Loucy (cell line): ENCODE measurements around the gene PLAC1.

Source experiments
- H2AFZ ChIP-seq: fragments of 200-600 bp; sonication (generic); 2 replicates; pipeline ENCODE4 v1.6.0; 2016; ENCODE audit warnings: antibody characterized with exemption, mild to moderate bottlenecking, low read length, moderate library complexity
- H3F3A ChIP-seq: fragments of 200-600 bp; 2 replicates; pipeline ENCODE4 v1.6.0; 2016; ENCODE audit warnings: antibody characterized with exemption, low read depth, mild to moderate bottlenecking
- H3K27me3 ChIP-seq: fragments of 200-600 bp; sonication (generic); 2 replicates; pipeline ENCODE4 v1.6.1; 2014; ENCODE audit warnings: low read length, mild to moderate bottlenecking; ENCODE audit not compliant: insufficient read depth, poor library complexity, severe bottlenecking
- H3K36me3 ChIP-seq: fragments of 200-600 bp; sonication (generic); 2 replicates; pipeline ENCODE4 v1.6.1; 2016; ENCODE audit warnings: low read length; ENCODE audit not compliant: insufficient read depth
- H3K4me1 ChIP-seq: fragments of 200-600 bp; sonication (generic); 2 replicates; pipeline ENCODE4 v1.5.1; 2014; ENCODE audit warnings: low read length, mild to moderate bottlenecking; ENCODE audit not compliant: insufficient read depth, poor library complexity, severe bottlenecking
- H3K4me2 ChIP-seq: fragments of 200-600 bp; sonication (generic); 2 replicates; pipeline ENCODE4 v1.6.0; 2014; ENCODE audit warnings: antibody characterized with exemption, low read length, low read depth, mild to moderate bottlenecking; ENCODE audit not compliant: poor library complexity, severe bottlenecking
- H3K4me3 ChIP-seq: fragments of 200-600 bp; sonication (generic); 2 replicates; pipeline ENCODE4 v1.5.1; 2014; ENCODE audit warnings: low read length, mild to moderate bottlenecking, mixed read lengths; ENCODE audit not compliant: poor library complexity, severe bottlenecking
- H3K79me2 ChIP-seq: fragments of 200-600 bp; sonication (generic); 2 replicates; pipeline ENCODE4 v1.6.1; 2014; ENCODE audit warnings: low read length; ENCODE audit not compliant: insufficient read depth
- H3K9ac ChIP-seq: fragments of 200-600 bp; sonication (generic); 2 replicates; pipeline ENCODE4 v1.6.0; 2014; ENCODE audit warnings: mild to moderate bottlenecking, low read depth, low read length, moderate library complexity; ENCODE audit not compliant: poor library complexity, severe bottlenecking
- H3K9me2 ChIP-seq: fragments of 200-600 bp; sonication (generic); replicated peaks from 2 replicates; pipeline ENCODE4 v1.6.1; 2016; ENCODE audit warnings: low read depth, low read length, mixed read lengths
- H3K9me3 ChIP-seq: fragments of 200-600 bp; sonication (generic); 2 replicates; pipeline ENCODE4 v1.6.1; 2014; ENCODE audit warnings: mild to moderate bottlenecking, antibody characterized with exemption, low read length, low read depth; ENCODE audit not compliant: insufficient read depth
- H4K20me1 ChIP-seq: fragments of 200-600 bp; sonication (generic); 2 replicates; pipeline ENCODE4 v1.6.0; 2014; ENCODE audit warnings: antibody characterized with exemption, low read length, mild to moderate bottlenecking; ENCODE audit not compliant: insufficient read depth, poor library complexity, severe bottlenecking
- CTCF ChIP-seq: fragments of 200-600 bp; sonication (generic); conservative IDR thresholded peaks from 2 replicates; pipeline ENCODE4 v1.5.1; 2014; ENCODE audit warnings: mild to moderate bottlenecking, antibody characterized with exemption, low read length
- EZH2phosphoT487 ChIP-seq: fragments of 200-600 bp; IDR thresholded peaks from 2 replicates; pipeline ENCODE4 v1.6.1; 2018; ENCODE audit warnings: antibody characterized with exemption, mild to moderate bottlenecking, moderate library complexity, borderline replicate concordance

The PLAC1 gene

DNA sequence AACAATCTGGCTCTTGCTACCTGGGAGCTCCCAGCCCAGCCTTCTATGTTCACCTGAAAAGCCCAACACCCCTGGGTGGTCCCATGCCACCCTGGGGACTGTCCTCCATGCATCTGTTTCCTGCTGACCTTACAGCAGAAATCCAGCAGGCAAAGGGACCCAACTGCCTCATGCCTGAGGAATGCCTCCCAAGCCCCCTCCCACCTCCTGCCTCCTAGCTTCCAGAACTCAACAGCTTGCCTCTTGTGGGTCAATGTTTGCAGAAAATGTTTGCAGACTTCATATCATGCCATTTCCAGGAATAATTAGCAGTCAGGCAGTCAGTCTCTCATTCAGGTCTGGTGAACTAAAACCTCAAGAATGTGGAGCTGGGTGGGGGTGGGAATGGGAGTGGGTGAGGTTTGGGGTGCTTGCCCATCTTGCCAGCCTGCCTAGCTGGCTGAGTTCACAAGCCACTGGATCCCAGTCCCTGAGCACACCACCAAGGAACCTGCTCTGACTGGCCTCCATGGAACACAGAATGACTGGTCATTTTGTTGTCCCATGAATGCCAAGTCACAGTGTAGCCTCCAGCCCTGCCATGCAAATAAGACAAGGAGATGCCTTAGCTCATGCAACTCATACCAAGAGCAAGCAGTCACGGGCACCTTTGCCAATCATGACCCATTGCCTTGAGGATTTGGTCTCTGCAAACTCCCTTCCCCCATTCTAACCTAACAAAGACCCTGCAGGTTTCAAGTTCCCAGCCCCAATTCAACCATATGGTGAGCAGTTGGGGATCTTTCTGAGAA, 12.1 kb upstream of the PLAC1 start:
- no peak for TF ChIP-seq CTCF
- TF ChIP-seq EZH2phosphoT487 = no peak
- H3K9me2 ChIP-seq = no peaks in the 10 kb centered on the region
- no peaks in the 10 kb centered on the region for H3F3A ChIP-seq
- no peaks in the 10 kb centered on the region for H3K79me2 ChIP-seq
- H3K9ac ChIP-seq = no peak overlapping the region
- no peak overlapping the region for H3K4me3 ChIP-seq
- H4K20me1 ChIP-seq = no peaks in the 10 kb centered on the region
- no peaks in the 10 kb centered on the region for H3K9me3 ChIP-seq
- H3K36me3 ChIP-seq = no peaks in the 10 kb centered on the region
- H3K4me1 ChIP-seq = peaks cover 4% of the 10 kb centered on the region
- no peak overlapping the region for H2AFZ ChIP-seq
- H3K27me3 ChIP-seq = no peaks in the 10 kb centered on the region
- H3K4me2 ChIP-seq = no peak overlapping the region

GRCh38 chrX:134669378-134670098, 11.3 kb upstream of the PLAC1 start:
- H3K4me2 ChIP-seq = no peak overlapping the region
- no peak for TF ChIP-seq CTCF
- no peak for TF ChIP-seq EZH2phosphoT487
- H3K4me3 ChIP-seq = no peak overlapping the region
- H3K4me1 ChIP-seq = peaks cover 4% of the 10 kb centered on the region
- no peaks in the 10 kb centered on the region for H3K27me3 ChIP-seq
- no peak overlapping the region for H2AFZ ChIP-seq
- no peaks in the 10 kb centered on the region for H3K79me2 ChIP-seq
- no peaks in the 10 kb centered on the region for H3K9me3 ChIP-seq
- H4K20me1 ChIP-seq = no peaks in the 10 kb centered on the region
- H3K36me3 ChIP-seq = no peaks in the 10 kb centered on the region
- no peak overlapping the region for H3K9ac ChIP-seq
- no peaks in the 10 kb centered on the region for H3F3A ChIP-seq
- H3K9me2 ChIP-seq = no peaks in the 10 kb centered on the region

- no peaks in the 10 kb centered on the region for H3K79me2 ChIP-seq
- no peaks in the 10 kb centered on the region for H4K20me1 ChIP-seq
- no peak overlapping the region for H2AFZ ChIP-seq
- no peaks in the 10 kb centered on the region for H3K36me3 ChIP-seq
- H3K27me3 ChIP-seq = no peaks in the 10 kb centered on the region
- H3K4me1 ChIP-seq = no peaks in the 10 kb centered on the region
- no peaks in the 10 kb centered on the region for H3K9me3 ChIP-seq
- no peak overlapping the region for H3K9ac ChIP-seq
- TF ChIP-seq EZH2phosphoT487 (no peak), CTCF (no peak)
- H3F3A ChIP-seq = no peaks in the 10 kb centered on the region
- no peaks in the 10 kb centered on the region for H3K9me2 ChIP-seq
- H3K4me2 ChIP-seq = no peak overlapping the region
- H3K4me3 ChIP-seq = no peak overlapping the region
Measured at GRCh38 chrX:134664202-134664601, 5.9 kb upstream of the PLAC1 start.
